Measurements from ENCODE around the gene GALNT8.
"Not testable (repeated sequence)": the region's sequence is repeated elsewhere in the genome, so short reads cannot be mapped to it uniquely, and the experiment has no call there.

Gene GALNT8, protein sequence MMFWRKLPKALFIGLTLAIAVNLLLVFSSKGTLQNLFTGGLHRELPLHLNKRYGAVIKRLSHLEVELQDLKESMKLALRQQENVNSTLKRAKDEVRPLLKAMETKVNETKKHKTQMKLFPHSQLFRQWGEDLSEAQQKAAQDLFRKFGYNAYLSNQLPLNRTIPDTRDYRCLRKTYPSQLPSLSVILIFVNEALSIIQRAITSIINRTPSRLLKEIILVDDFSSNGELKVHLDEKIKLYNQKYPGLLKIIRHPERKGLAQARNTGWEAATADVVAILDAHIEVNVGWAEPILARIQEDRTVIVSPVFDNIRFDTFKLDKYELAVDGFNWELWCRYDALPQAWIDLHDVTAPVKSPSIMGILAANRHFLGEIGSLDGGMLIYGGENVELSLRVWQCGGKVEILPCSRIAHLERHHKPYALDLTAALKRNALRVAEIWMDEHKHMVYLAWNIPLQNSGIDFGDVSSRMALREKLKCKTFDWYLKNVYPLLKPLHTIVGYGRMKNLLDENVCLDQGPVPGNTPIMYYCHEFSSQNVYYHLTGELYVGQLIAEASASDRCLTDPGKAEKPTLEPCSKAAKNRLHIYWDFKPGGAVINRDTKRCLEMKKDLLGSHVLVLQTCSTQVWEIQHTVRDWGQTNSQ

DNA sequence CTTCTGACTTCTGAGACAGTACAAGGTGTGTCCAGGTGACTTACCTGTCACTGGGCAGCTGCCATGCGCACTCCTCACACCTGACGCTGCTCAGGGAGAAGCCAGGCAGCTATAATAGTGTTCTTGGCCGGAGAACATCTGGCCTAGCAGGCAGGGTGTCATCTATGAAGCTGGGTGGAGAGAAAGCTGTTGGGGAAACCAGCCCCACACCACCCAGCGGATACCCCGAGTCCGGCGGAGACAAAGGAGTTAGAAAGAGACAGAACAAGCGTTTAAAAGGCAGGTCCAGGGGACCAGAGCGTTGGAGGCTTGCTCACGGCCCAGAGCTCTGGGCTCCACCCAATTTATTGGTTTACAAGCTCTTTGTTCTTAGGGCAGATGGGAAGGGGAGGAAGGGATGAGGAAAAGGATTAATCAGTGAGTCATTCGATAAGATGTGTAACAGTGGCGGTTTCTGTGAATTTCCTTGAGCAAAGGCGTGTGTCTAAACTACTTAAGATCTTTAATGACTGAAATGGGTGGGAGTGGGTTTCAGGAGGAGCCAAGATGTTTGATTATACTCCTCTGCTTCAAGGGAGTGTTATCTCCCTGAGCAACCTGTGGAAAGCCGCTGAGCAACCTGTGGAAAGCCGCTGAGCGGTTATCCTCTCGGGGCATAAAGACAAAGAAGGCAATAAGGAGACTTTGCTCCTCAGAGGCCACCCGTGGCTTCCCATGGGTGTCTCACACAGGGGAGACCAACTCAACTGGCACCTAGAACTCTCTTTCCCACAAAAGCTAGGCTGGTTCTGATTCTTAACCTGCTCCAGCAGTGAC lies at the start of gene GALNT8:
TSS of gene GALNT8 (plus strand) at position 580 of the 816 bp plus-strand sequence. CDS start 278 bp downstream, outside the sequence.
- no peak for DNase-seq

GRCh38 chr12:4679711-4680110 lies 40.5 kb upstream of the GALNT8 start:
- no peak for DNase-seq

DNA sequence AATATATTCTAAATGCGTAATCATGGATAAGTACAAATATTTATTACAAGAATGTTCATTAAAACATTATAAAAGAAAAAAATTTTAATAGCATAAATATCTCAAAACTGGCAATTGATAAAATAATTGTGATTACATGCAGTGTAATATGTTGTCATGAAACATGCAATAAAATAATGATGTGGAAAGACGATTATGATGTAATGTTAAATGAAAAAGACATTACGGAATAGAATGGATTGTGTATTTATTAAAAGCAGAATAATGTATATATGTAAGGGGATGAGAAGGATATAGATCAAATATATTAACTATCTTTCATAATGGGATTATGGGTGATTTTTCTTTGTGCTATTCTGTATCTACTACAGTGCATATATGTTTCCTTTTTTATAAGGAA lies 38.5 kb upstream of the GALNT8 start:
- no peak for DNase-seq

GRCh38 chr12:4685317-4685716 lies 34.9 kb upstream of the GALNT8 start:
- no peak for DNase-seq

DNA sequence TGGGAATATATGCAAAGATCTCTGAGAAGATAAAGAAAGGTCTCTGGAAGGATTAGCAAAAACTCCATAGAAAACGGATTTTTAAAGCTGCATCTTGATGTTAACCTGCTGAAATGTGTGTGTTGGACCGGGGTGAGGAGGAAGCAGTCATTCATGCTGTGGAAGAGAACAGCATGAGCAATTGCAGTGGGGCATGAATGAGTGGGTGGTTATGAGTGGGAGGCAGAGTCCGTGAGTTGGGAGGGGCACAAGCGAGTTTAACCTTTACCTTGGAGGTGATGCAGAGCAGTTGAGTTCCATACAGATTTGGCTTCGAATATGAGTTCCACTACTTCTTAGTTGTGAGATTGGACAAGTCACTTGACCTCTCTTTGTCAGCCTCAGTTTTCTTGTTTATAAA lies 29.4 kb upstream of the GALNT8 start:
- no peak for DNase-seq

DNA sequence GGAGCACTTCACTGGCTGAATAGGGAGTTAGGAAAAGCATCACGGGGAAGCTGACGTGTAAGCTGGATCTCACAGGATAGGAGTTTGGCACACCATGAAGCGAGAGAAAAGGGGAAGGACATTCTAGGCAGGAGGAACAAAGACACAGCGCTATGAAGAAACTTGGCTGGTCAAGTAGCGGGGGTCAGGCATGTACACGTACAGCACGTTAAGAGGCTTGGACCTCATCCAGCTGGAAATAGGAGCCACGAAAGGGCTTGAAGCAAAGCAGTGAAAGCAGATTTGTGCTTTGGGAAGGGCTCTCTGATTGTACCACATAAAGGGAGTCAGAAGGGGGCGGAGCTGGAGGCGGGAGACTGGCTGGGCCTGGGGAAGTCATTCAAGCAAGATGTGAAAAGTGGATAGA lies 19.6 kb upstream of the GALNT8 start:
- no peak for DNase-seq

DNA sequence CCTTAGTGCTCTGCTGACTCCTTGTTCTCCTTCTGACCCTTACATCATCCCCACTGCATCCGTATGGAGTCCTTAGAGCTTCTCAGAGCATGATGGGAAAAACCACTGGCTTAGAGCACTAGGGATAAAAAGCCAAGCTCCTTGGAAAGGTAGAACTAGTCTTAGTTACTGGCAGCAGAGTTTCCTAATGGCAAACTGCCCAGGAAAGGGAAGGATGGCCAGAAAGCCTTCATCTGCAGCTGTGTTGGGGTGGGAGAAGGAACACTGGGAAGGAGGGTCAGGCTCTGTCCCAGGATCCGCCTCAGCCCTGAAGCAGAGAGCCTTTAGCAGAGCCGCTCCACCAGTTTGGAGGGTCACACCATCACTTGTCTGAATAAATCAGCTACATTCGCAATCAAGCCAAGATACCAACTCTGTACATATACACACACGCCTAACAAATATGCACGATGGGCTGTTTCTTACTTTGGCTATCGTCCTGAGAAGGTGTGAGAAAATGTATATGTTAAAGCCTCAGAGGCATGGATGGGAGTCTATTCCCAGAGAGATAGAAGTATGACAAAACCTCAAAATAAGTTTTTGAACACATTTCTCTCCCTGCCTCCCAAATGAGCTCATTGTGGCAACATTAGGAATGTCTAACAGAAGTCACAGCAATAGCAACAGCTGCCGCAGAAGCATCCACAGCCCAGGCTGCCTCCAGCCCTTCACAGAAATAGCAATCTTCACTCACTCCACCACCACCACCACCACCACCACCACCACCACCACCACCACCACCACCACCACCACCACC lies 18.6 kb upstream of the GALNT8 start:
- DNase-seq = no peak

- no peak for DNase-seq
These were observed 16.5 kb upstream of the GALNT8 start for GRCh38 chr12:4703676-4704075.

- DNase-seq = no peak
These were observed 14.4 kb upstream of the GALNT8 start for GRCh38 chr12:4705824-4706223.

GRCh38 chr12:4707306-4707705 lies 12.9 kb upstream of the GALNT8 start:
- DNase-seq = no peak

GRCh38 chr12:4710113-4710512 lies 10.1 kb upstream of the GALNT8 start:
- DNase-seq = no peak

- no peak for DNase-seq
These were observed 5.3 kb upstream of the GALNT8 start for GRCh38 chr12:4714879-4715278.

- DNase-seq = no peak
These were observed 2.4 kb upstream of the GALNT8 start for GRCh38 chr12:4717806-4718205.

- DNase-seq = no peak
These were observed 416 bp downstream of the GALNT8 start for GRCh38 chr12:4720637-4720995.

GRCh38 chr12:4721587-4721986 lies 1.4 kb downstream of the GALNT8 start:
- not testable (repeated sequence) for DNase-seq

- DNase-seq = no peak
These were observed 3.0 kb downstream of the GALNT8 start for GRCh38 chr12:4723226-4723625.

GRCh38 chr12:4725057-4725456 lies 4.9 kb downstream of the GALNT8 start:
- DNase-seq = no peak

DNA sequence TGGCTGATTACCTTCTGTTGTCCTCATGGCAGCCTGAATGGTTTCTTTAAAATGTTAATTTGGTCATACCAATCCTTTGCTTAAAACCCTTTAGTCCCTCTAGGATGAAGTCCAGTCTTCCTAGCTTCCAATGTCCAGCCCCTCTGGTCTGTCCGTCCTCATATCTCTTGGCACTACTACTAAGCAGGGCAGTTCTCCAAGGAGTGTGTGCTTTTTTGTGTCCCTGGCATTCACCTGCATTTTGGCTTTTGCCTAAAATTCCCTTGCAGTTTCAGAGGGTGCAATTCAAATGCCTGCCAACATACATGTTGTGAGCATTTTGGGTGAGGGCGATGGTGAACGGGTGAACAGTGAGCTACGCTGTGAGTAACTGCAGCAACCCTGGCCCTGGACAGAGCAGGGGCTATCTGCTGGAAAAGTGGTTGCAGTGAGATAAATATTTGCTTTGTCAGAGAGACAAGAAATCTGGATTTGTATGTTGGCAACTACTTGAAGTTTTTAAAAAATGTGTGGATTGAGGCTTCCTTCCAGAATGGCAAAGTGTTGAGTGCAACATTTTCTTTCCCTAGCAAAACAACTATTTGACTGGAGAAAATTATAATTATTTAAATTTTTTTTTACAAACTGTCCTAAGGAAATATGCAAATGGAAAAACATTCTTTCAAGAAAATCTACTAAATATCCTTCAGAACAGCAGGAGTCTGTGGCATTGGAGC lies 14.6 kb downstream of the GALNT8 start:
- no peak for DNase-seq

DNA sequence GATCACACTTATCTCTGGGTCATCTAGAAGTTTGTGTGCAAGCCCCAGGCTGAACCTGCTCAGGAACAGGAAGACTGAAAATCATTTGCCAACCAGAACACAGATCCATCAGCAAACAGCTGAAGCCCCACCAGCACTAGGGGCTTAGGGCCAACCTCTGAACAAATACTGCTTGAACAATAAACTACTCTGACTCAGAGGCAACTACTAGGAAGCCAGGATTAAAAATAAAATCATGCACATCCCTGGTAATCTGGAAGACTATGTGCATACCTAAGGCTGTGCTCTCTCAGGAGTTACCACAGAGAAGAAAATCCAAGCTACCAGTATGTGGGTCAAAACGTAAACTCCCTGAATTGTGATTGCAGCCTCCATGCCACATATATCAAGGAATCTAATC lies 15.9 kb downstream of the GALNT8 start:
- no peak for DNase-seq

GRCh38 chr12:4738541-4738940 lies 18.3 kb downstream of the GALNT8 start:
- DNase-seq = no peak

DNA sequence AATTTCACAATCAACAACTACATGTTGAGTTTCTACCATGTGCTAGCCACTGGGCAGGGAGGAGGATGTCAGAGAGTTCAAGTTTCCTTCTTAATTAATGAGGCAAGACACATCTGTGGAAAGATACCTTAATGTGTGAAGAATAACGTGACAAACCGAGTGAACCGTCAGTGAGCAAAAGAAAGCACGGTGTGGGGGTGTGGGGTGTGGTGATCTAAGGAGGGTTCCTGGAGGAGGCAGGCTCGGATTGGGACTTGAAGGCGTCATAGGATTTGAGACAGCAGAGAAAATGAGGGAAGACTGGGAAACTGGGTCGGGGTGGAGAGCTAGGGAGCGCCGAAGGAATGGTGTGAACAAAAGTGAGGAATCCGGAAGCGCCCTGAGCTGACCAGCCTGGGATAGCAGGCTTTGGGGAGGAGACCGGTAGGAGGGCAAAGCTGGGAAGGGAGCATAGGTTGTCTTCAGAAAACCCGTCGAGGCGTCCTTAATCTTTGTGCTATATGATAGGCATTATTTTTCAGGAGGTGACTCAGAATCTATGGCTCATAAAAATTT lies 22.3 kb downstream of the GALNT8 start:
- no peak for DNase-seq

- no peak for DNase-seq
These were observed 22.8 kb downstream of the GALNT8 start for GRCh38 chr12:4743046-4743445.

All from NCI-H1436 treated with DMSO at 0.1 percent for 48 hours (cell line).